ENCODE results near the gene ZNF746.

- no peak for TF ChIP-seq CTCF (IDR thresholded peaks at IDR 0.05)
- TF ChIP-seq POLR2A (IDR thresholded peaks at IDR 0.05), result no peak
- no peak for TF ChIP-seq POLR2AphosphoS5 (IDR thresholded peaks at IDR 0.05)
These were observed 7.9 kb upstream of the ZNF746 start for GRCh38 chr7:149505551-149505950.

Measured in prostate gland (tissue), 2 donors.